Measurements from ENCODE around the gene PMM2.
A peak's percentile ranks its signal among the peaks of the same experiment; 100 is the strongest.

PMM2 gene

GRCh38 chr16:8773537-8773936, 24.1 kb upstream of the PMM2 start:
- ChIA-PET POLR2A (no interaction called here), CTCF (no interaction called here)
- Histone ChIP-seq H3K27ac (ENCODE audit: extremely low read depth, low read depth, low read length) (no peak overlapping the region), H3K4me1 (ENCODE audit: control insufficient read depth, insufficient read depth, low read length) (no peaks in the 10 kb centered on the region), H3K9me3 (ENCODE audit: control insufficient read depth, insufficient read depth, low read depth, low read length) (no peaks in the 10 kb centered on the region), H3K36me3 (ENCODE audit: control insufficient read depth in 2 of 2, insufficient read depth in 1 of 2, low read length in 2 of 2) (peaks cover 0 to 53% of the 10 kb centered on the region in 2 experiments; a peak in 1 of 3 replicates), H3K4me3 (ENCODE audit: low read depth, low read length) (no peak overlapping the region)
- TF ChIP-seq, protein P1, sequence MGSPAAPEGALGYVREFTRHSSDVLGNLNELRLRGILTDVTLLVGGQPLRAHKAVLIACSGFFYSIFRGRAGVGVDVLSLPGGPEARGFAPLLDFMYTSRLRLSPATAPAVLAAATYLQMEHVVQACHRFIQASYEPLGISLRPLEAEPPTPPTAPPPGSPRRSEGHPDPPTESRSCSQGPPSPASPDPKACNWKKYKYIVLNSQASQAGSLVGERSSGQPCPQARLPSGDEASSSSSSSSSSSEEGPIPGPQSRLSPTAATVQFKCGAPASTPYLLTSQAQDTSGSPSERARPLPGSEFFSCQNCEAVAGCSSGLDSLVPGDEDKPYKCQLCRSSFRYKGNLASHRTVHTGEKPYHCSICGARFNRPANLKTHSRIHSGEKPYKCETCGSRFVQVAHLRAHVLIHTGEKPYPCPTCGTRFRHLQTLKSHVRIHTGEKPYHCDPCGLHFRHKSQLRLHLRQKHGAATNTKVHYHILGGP (tag by site-specific recombination; IDR thresholded peaks at IDR 0.05), result no peak
- no peak for TF ChIP-seq CTCF (tag by site-specific recombination; IDR thresholded peaks at IDR 0.05)
- no peak for TF ChIP-seq KLF16 (tag by site-specific recombination; IDR thresholded peaks at IDR 0.05)
- no peak for TF ChIP-seq ZNF549 (tag by site-specific recombination; IDR thresholded peaks at IDR 0.05)

DNA sequence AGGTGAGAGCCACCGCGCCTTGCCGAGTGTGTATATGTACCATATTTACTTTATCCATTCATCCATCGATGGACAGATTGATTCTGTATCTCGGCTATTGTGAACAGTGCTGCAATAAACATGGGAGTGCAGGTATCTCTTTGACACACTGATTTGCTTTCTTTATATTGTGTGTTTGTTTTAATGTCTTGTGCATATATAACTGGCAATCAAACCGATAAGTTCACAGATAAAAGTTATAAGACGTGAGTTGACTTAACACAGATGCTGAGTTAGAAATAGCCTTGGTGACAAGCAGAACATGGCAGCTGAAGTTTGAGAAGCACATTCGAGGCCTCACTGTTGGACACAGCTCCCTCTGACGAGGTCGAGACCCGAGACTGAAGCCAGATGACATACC, 23.4 kb upstream of the PMM2 start:
- Histone ChIP-seq H3K27ac (ENCODE audit: extremely low read depth, low read depth, low read length) (no peak overlapping the region), H3K4me1 (ENCODE audit: control insufficient read depth, insufficient read depth, low read length) (no peaks in the 10 kb centered on the region), H3K4me3 (ENCODE audit: low read depth, low read length) (no peak overlapping the region), H3K36me3 (ENCODE audit: control insufficient read depth in 2 of 2, insufficient read depth in 1 of 2, low read length in 2 of 2) (peaks cover 0 to 51% of the 10 kb centered on the region in 2 experiments; a peak in 1 of 3 replicates), H3K9me3 (ENCODE audit: control insufficient read depth, insufficient read depth, low read depth, low read length) (no peaks in the 10 kb centered on the region)
- ChIA-PET POLR2A (no interaction called here), CTCF (interaction anchor here (0.6 to 1.1 kb wide), 2 partner anchors 12 to 16 kb away, joined by 3 read pairs; no protein-coding TSS in a partner anchor)
- TF ChIP-seq ZNF423 (tag by site-specific recombination; IDR thresholded peaks at IDR 0.05), result no peak
- TF ChIP-seq YY2 (tag by site-specific recombination; IDR thresholded peaks at IDR 0.05), result no peak
- TF ChIP-seq SP3 (tag by site-specific recombination; IDR thresholded peaks at IDR 0.05), result no peak
- no peak for TF ChIP-seq ZNF610 (tag by site-specific recombination; IDR thresholded peaks at IDR 0.05; ENCODE audit: borderline replicate concordance)

DNA sequence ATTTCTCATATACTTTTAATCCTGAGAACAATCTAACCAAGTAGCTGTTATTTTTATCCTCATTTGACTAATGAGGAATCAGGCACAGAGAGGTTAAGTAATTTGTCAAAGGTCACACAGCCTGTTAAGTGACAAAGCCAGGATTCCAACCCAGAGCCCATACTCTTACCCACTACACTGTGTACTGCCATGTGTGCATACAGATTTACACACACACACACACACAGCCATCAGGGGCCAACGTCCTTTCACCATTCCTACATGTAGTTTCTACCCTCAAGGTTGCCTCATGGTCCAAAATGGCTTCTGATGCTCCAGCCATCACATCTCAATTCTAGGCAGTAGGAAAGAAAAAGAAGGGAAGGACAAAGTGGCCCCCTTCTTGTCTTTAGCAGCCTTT, 22.3 kb upstream of the PMM2 start:
- no peak overlapping the region for H3K27ac ChIP-seq (ENCODE audit: extremely low read depth, low read depth, low read length)
- no peaks in the 10 kb centered on the region for H3K4me1 ChIP-seq (ENCODE audit: control insufficient read depth, insufficient read depth, low read length)
- ChIA-PET POLR2A (no interaction called here), CTCF (interaction anchor here (0.8 kb wide), 1 partner anchor 114 kb away, joined by 4 read pairs; no protein-coding TSS in a partner anchor)
- no peak overlapping the region for H3K4me3 ChIP-seq (ENCODE audit: low read depth, low read length)
- H3K9me3 ChIP-seq (ENCODE audit: control insufficient read depth, insufficient read depth, low read depth, low read length), result no peaks in the 10 kb centered on the region
- H3K36me3 ChIP-seq (ENCODE audit: control insufficient read depth in 2 of 2, insufficient read depth in 1 of 2, low read length in 2 of 2), result peaks cover 0 to 60% of the 10 kb centered on the region in 2 experiments; a peak in 1 of 3 replicates
- TF ChIP-seq ZNF560 (tag by site-specific recombination; IDR thresholded peaks at IDR 0.05; ENCODE audit: borderline replicate concordance) (no peak), ZNF366 (tag by site-specific recombination; conservative IDR thresholded peaks at IDR 0.05) (no peak), ZNF2 (tag by site-specific recombination; IDR thresholded peaks at IDR 0.05) (no peak), ZNF707 (tag by site-specific recombination; IDR thresholded peaks at IDR 0.05) (no peak), SP2 (tag by site-specific recombination; IDR thresholded peaks at IDR 0.05) (no peak), ZNF510 (tag by site-specific recombination; IDR thresholded peaks at IDR 0.05; ENCODE audit: insufficient replicate concordance) (no peak), ZNF529 (tag by site-specific recombination; IDR thresholded peaks at IDR 0.05; ENCODE audit: insufficient replicate concordance) (no peak), ZFHX2 (tag by site-specific recombination; conservative IDR thresholded peaks at IDR 0.05) (no peak), ZNF580 (tag by site-specific recombination; IDR thresholded peaks at IDR 0.05) (peak; percentile 68; the same call in 1 of the 2 replicates), ZNF768 (tag by site-specific recombination; IDR thresholded peaks at IDR 0.05) (peak; percentile 77), ZNF302 (tag by site-specific recombination; IDR thresholded peaks at IDR 0.05; ENCODE audit: low read depth) (no peak), ZNF133 (tag by site-specific recombination; IDR thresholded peaks at IDR 0.05) (no peak)
- TF ChIP-seq, protein P2, sequence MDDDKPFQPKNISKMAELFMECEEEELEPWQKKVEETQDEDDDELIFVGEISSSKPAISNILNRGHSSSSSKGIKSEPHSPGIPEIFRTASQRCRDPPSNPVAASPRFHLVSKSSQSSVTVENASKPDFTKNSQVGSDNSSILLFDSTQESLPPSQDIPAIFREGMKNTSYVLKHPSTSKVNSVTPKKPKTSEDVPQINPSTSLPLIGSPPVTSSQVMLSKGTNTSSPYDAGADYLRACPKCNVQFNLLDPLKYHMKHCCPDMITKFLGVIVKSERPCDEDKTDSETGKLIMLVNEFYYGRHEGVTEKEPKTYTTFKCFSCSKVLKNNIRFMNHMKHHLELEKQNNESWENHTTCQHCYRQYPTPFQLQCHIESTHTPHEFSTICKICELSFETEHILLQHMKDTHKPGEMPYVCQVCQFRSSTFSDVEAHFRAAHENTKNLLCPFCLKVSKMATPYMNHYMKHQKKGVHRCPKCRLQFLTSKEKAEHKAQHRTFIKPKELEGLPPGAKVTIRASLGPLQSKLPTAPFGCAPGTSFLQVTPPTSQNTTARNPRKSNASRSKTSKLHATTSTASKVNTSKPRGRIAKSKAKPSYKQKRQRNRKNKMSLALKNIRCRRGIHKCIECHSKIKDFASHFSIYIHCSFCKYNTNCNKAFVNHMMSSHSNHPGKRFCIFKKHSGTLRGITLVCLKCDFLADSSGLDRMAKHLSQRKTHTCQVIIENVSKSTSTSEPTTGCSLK (tag by site-specific recombination; IDR thresholded peaks at IDR 0.05), result no peak
